Spinal cord (tissue), 10 donors: ENCODE measurements around the gene SPATA9. TPM values are rescaled to one million over a fixed set of nuclear protein-coding genes. Genes with fewer than 3 reads are reported as not detected.

Experiments
- DNase-seq, 6 donors: peaks; one replicate each; pipeline versions ENCODE4 v3.0.0 to v3.0.0-alpha.2; 2013 to 2015; ENCODE audit warnings: low spot score in 6 of 6, low read depth in 4 of 6
- H3K27ac ChIP-seq: one replicate; pipeline ENCODE4 v1.5.1; 2013; ENCODE audit warnings: low read depth, low read length, control low read depth
- H3K27me3 ChIP-seq: one replicate; pipeline ENCODE4 v1.6.1; 2013; ENCODE audit warnings: low read length; ENCODE audit not compliant: control insufficient read depth, insufficient read depth
- H3K36me3 ChIP-seq: one replicate; pipeline ENCODE4 v1.6.1; 2013; ENCODE audit warnings: low read length; ENCODE audit not compliant: control insufficient read depth, insufficient read depth
- H3K4me1 ChIP-seq: one replicate; pipeline ENCODE4 v1.6.1; 2013; ENCODE audit warnings: low read length; ENCODE audit not compliant: control insufficient read depth, insufficient read depth
- H3K4me3 ChIP-seq: one replicate; pipeline ENCODE4 v1.5.1; 2013; ENCODE audit warnings: low read depth, low read length, control low read depth
- H3K9me3 ChIP-seq: one replicate; pipeline ENCODE4 v1.6.1; 2013; ENCODE audit warnings: low read length; ENCODE audit not compliant: control insufficient read depth, insufficient read depth
- WGBS: methylation state at CpG from one replicate; pipeline ENCODE4 v1.1.5; 2013; ENCODE audit warnings: missing lambda C conversion rate; ENCODE audit not compliant: insufficient coverage; 5-methylcytosine and 5-hydroxymethylcytosine counted together
- polyA plus RNA-seq, 2 donors: library from polyadenylated mRNA; unstranded; fragments of 120-200 nt; gene quantifications; one replicate each; pipeline ENCODE4 v1.2.1, GENCODE V29; 2013; ENCODE audit not compliant: insufficient read length in 2 of 2
- total RNA-seq, 2 donors: library from RNA; depleted of rRNA in 1 of 2; stranded (reverse); fragments of 120-200 nt in 1 of 2; fragments of >200 nt in 1 of 2; gene quantifications; one replicate each; pipeline versions ENCODE4 v1.2.3 to v1.2.4, GENCODE V29; 2013 to 2014
- donor health status: healthy.

SPATA9 gene
- total and polyA plus RNA-seq, 4 donors = 0.40 to 1.7 (median 1.4) TPM

DNA sequence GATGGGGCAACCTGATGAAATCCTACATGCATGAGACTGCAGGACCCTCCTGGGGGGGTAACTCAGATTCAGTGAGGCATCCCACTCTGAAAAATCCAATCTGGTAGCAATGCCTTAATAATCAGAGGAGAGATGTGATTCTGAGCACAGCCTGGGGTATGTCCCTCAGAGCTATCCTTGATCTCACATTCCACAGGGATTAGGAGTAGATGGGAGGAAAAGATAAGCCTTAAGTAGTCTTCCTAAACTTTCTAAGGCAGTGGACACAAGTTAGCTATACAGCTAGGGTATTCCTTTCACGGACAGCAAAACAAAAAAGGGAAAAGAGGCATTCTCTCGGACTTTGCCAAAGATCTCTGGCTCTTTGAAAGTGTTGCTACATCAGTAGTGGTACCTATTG, 3.9 kb upstream of the SPATA9 start:
- Histone ChIP-seq H3K4me1 (no peaks in the 10 kb centered on the region), H3K27me3 (no peaks in the 10 kb centered on the region), H3K36me3 (no peaks in the 10 kb centered on the region), H3K4me3 (no peak overlapping the region), H3K9me3 (no peaks in the 10 kb centered on the region), H3K27ac (no peak overlapping the region)
- 92% methylated on average over 2 of the region's 2 CpGs for WGBS
- DNase-seq = no peak

DNA sequence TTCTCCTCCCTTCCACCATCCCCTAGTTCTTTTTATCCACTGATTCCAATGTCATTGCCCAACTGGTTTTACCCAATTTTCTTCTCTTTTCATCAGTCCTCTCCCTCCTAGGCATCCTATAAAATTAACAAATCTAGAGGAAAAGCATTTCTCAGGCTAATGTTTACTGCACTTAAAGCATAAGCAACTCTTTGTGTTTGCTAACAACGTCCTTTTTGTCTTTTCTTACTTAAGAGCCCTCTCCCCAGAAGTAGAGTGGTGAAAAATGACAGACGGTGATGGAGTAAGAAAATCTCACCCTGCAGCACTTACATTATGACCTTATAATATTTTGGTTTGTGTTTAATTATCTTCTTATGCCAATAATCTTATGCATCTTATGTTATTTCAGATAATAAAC, 1.6 kb upstream of the SPATA9 start:
- WGBS = no CpG with 5 or more reads among the region's 2 CpGs
- DNase-seq = no peak
- Histone ChIP-seq H3K27me3 (no peaks in the 10 kb centered on the region), H3K4me1 (no peaks in the 10 kb centered on the region), H3K4me3 (no peak overlapping the region), H3K27ac (no peak overlapping the region), H3K36me3 (no peaks in the 10 kb centered on the region), H3K9me3 (no peaks in the 10 kb centered on the region)

DNA sequence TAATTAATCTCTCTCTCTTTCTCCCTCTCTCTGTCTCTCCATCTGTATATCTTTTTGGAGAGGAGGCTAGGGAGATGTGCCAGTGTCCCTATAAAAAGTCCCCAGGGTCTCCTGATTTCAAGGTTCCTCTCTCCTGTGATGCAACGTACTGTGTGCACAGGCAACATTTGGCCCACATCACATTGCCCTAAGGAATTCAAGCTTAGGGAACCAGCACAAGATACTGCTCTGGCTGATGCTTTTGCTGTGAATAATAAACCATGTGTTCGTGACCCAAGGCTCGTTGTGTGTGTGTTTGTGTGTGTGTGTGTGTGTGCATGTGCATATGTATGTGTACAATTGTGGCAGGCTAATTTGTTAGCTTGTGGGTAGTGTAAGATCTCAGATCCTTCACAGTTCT, 9.7 kb downstream of the SPATA9 start:
- no peaks in the 10 kb centered on the region for H3K27me3 ChIP-seq
- 63% methylated on average over 2 of the region's 3 CpGs for WGBS
- H3K27ac ChIP-seq = no peak overlapping the region
- H3K9me3 ChIP-seq = no peaks in the 10 kb centered on the region
- H3K36me3 ChIP-seq = no peaks in the 10 kb centered on the region
- H3K4me3 ChIP-seq = no peak overlapping the region
- no peaks in the 10 kb centered on the region for H3K4me1 ChIP-seq
- peak in 1 of 6 donors; percentile 11 for DNase-seq

DNA sequence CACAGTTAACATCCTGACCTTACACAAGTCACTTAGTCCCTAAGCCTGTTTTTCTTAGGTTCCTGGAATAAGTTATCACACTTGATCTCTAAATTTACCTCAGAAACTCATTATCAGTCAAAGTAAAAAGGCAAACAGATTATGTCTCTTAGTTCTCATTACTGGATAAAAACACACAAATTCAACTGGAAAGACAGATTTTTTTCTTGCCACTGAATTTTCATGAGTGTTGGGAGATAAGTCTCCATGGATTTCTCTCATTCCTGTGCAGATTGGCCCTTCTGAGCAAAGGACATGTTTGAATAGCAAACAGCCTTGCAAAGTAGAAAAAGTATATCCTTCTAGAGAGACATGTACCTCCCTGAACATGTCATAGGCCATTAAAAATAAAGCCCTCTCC, 10.2 kb downstream of the SPATA9 start:
- no peaks in the 10 kb centered on the region for H3K27me3 ChIP-seq
- H3K9me3 ChIP-seq = no peaks in the 10 kb centered on the region
- H3K4me3 ChIP-seq = no peak overlapping the region
- H3K27ac ChIP-seq = no peak overlapping the region
- DNase-seq = no peak
- H3K4me1 ChIP-seq = no peaks in the 10 kb centered on the region
- H3K36me3 ChIP-seq = no peaks in the 10 kb centered on the region

DNA sequence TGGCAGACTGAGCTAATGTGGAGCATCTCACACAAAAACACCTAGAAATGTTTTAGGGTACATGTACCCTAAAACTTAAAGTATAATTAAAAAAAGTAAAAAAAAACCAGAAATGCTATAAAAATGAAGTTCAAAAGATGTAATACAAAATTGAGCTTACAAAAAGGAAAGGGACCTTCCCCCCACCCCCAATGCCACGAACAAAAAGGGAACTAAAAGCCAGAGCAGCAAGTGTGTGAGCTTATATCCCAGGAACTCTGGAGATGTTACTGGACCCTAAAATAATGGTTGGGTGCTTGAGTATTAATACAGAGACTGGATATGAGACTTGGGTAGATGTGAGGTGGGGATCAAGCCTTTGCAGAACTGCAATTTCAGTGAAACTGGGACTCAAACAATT, 11.0 kb downstream of the SPATA9 start:
- no CpG with 5 or more reads among the region's 1 CpG for WGBS
- DNase-seq = no peak
- Histone ChIP-seq H3K4me1 (no peaks in the 10 kb centered on the region), H3K36me3 (no peaks in the 10 kb centered on the region), H3K27me3 (no peaks in the 10 kb centered on the region), H3K4me3 (no peak overlapping the region), H3K9me3 (no peaks in the 10 kb centered on the region), H3K27ac (no peak overlapping the region)

DNA sequence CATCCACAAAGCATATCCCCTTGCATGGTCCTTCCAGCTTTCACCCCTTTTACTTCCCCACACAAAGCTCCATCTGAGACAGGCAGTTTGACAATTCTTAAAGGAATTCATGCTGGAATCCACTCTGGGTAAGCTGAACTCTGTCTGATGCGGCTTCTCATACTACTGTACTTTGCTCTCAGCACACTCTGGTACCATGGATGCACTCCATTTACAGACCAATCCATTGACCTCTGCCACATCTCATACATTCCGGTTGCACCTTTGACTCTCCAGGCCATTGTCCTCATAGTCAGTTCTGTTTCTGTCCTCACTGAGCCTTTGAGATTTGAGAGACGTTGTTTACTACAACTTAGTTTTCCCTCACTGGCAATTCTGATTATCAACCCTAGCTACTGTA, 12.2 kb downstream of the SPATA9 start:
- no peak overlapping the region for H3K27ac ChIP-seq
- DNase-seq = no peak
- H3K4me3 ChIP-seq = no peak overlapping the region
- H3K36me3 ChIP-seq = no peaks in the 10 kb centered on the region
- no peaks in the 10 kb centered on the region for H3K27me3 ChIP-seq
- 92% methylated on average over 3 of the region's 3 CpGs for WGBS
- no peaks in the 10 kb centered on the region for H3K4me1 ChIP-seq
- H3K9me3 ChIP-seq = no peaks in the 10 kb centered on the region

DNA sequence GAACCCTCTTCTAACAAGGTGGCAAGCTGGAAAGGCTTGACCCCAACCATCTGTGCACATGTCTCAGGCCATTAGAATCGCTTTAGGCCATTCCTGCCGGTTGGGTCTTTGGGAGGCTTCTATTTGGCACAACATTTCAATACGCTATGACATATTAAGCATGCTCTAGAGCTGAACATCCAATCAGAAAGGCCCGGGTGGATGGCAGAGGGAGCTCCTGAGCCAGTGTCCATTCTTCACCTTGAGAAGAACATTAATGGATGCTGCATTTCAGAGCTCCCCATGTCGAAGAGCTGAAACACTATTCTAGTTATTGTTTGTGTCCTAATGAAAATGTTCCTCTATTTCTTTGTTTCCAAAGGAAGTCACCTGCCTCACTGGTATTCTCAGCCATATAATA, 12.8 kb downstream of the SPATA9 start:
- Histone ChIP-seq H3K9me3 (no peaks in the 10 kb centered on the region), H3K4me3 (no peak overlapping the region), H3K36me3 (no peaks in the 10 kb centered on the region), H3K27ac (peak overlapping the region; percentile 53), H3K27me3 (no peaks in the 10 kb centered on the region), H3K4me1 (no peaks in the 10 kb centered on the region)
- no peak for DNase-seq
- WGBS = no CpG with 5 or more reads among the region's 5 CpGs

DNA sequence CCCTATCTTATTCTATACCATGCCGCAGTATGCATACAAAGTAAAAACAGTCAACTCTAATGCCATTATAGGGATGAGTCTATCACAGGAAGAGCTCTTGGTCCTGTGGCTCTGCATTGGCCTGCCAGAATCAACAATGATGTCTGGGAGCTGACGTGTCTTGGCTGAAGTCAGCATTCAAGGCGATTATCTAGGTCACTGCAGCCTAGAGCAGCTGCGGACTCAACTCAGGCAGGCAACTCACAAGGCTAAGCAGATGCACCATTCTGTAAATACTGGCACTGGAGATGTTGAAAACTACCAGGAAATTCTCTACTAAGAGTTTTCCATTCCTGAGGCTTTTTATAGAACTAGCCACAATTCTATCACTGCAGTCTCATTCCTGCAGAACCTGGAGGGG, 13.3 kb downstream of the SPATA9 start:
- H3K4me3 ChIP-seq = no peak overlapping the region
- DNase-seq = peak in 3 of 6 donors; percentile 22 to 71 (median 29)

DNA sequence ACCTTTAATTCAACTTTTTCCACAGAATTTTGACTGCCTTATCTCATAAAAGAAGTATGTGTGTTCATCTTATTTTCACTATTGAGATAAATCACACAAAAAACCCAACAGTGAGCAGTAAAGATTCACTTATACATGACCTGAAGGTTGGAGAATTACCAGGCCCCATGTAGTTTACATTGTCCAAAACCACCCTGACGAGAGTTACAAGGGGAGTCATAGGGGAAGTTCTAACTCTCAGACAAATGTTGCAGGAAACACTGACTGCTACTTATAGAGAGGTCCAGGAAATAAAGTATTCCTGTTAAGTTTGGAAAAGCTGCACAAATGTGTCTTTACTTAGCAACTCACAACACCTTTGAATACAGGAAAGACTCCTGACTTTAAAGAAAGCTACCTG, 14.1 kb downstream of the SPATA9 start:
- Histone ChIP-seq H3K36me3 (no peaks in the 10 kb centered on the region), H3K4me3 (no peak overlapping the region), H3K4me1 (no peaks in the 10 kb centered on the region), H3K27ac (no peak overlapping the region), H3K9me3 (no peaks in the 10 kb centered on the region), H3K27me3 (no peaks in the 10 kb centered on the region)
- DNase-seq = no peak
- no CpG with 5 or more reads among the region's 1 CpG for whole genome bisulfite sequencing

More for the DNA sequence above, 13.3 kb downstream of the SPATA9 start:
- no peaks in the 10 kb centered on the region for H3K9me3 ChIP-seq
- H3K4me1 ChIP-seq = no peaks in the 10 kb centered on the region
- WGBS = 54% methylated on average over 3 of the region's 4 CpGs
- no peaks in the 10 kb centered on the region for H3K36me3 ChIP-seq
- no peaks in the 10 kb centered on the region for H3K27me3 ChIP-seq
- H3K27ac ChIP-seq = peak overlapping the region; percentile 53

DNA sequence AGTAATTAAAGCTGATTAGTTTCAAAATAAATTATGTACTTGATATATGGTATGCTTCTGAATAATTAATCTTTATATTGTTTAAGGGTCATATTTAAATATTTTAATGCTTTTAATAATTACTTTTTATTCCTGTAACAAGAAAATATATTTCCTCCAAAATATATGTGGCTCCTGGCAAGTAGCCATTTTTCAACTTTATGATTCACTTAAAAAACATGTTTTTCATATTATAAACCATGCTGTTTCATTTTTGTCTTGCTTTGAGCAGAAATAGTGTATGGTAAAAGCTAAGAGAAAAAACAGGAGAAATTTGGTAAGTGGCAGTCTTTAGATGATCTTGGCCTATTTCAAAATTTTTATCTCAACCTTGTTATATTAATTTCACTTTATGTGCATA, 14.6 kb downstream of the SPATA9 start:
- no peaks in the 10 kb centered on the region for H3K4me1 ChIP-seq
- H3K4me3 ChIP-seq = no peak overlapping the region
- no peaks in the 10 kb centered on the region for H3K9me3 ChIP-seq
- no peaks in the 10 kb centered on the region for H3K36me3 ChIP-seq
- no peak for DNase-seq
- H3K27ac ChIP-seq = no peak overlapping the region
- no peaks in the 10 kb centered on the region for H3K27me3 ChIP-seq

DNA sequence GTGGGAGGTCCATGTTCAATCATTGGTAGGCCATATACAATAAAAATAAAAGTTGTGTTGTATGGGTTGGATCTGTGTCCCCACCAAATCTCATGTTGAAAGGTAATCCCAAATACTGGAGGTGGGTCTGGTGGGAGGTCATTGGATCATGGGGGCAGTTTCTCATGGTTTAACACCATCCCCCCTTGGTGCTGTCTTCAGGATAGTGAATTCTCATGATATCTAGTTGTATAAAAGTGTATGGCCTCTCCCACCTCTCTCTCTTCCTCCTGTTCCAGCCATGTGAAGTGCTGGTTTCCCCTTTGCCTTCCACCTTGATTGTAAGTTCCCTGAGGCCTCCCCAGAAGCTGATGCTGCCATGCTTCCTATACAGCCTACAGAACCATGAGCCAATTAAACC, 15.1 kb downstream of the SPATA9 start:
- no peak overlapping the region for H3K27ac ChIP-seq

More for the DNA sequence above, 15.1 kb downstream of the SPATA9 start:
- no peak overlapping the region for H3K4me3 ChIP-seq
- H3K4me1 ChIP-seq = no peaks in the 10 kb centered on the region
- no peak for DNase-seq
- no peaks in the 10 kb centered on the region for H3K36me3 ChIP-seq
- H3K9me3 ChIP-seq = no peaks in the 10 kb centered on the region
- no peaks in the 10 kb centered on the region for H3K27me3 ChIP-seq
